ENCODE data around the gene AKTIP.

GRCh38 chr16:53492503-53492902 lies 10.5 kb downstream of the AKTIP start:
- no peak for TF ChIP-seq CTCF (IDR thresholded peaks at IDR 0.05)
- no peak for TF ChIP-seq REST (IDR thresholded peaks at IDR 0.05; ENCODE audit: insufficient read depth in 1 of 2, low read depth in 2 of 2, low read length in 1 of 2)
- TF ChIP-seq POLR2AphosphoS5 (IDR thresholded peaks at IDR 0.05; ENCODE audit: low read depth, low read length), result no peak
- no peak for TF ChIP-seq TCF7L2 (IDR thresholded peaks at IDR 0.05; ENCODE audit: low read depth, low read length)
- TF ChIP-seq SIN3A (IDR thresholded peaks at IDR 0.05; ENCODE audit: borderline replicate concordance, insufficient read depth, low read depth, low read length), result no peak

Measured in Panc1 (cell line).